Stimulated activated CD8-positive, alpha-beta memory T cell treated with anti-CD3 and anti-CD28 coated beads, Interleukin-15, amount 100 ng/mL, for 4 hours (primary cell): Measurements from ENCODE around the gene ERCC2.

ENCODE experiments used
- DNase-seq, 2 donors: peaks; one replicate each; pipeline ENCODE4 v3.0.0-alpha.2; 2020; ENCODE audit warnings: low read depth in 2 of 2

Gene ERCC2

GRCh38 chr19:45401815-45402214, 31.4 kb upstream of the ERCC2 start:
- DNase-seq: no peak

DNA sequence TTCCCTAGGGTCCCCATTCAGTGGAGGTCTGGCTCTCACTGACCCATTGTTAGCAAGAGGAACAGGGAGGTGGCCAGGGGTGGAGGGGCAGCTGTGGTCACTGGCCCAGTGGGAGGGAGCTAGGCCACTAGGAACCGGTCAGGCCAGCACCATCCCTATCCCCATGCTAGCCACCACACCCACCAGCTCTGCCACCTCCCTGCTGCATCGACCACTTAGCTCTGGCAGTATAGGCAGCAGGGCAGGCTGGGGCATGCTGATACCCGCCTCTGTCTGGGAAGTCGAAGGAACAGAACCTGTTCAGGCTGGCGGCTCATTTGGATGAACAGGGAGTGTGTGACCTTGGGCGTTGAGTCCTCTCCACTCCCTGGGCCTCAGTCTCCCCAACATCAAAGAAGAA, 29.8 kb upstream of the ERCC2 start:
- no peak for DNase-seq

GRCh38 chr19:45395821-45396617, 25.6 kb upstream of the ERCC2 start:
- no peak for DNase-seq

GRCh38 chr19:45391871-45392665, 21.7 kb upstream of the ERCC2 start:
- no peak for DNase-seq

- no peak for DNase-seq
Observed at GRCh38 chr19:45391346-45391745, 21.0 kb upstream of the ERCC2 start.

GRCh38 chr19:45385392-45386221, 15.2 kb upstream of the ERCC2 start:
- DNase-seq: no peak

DNA sequence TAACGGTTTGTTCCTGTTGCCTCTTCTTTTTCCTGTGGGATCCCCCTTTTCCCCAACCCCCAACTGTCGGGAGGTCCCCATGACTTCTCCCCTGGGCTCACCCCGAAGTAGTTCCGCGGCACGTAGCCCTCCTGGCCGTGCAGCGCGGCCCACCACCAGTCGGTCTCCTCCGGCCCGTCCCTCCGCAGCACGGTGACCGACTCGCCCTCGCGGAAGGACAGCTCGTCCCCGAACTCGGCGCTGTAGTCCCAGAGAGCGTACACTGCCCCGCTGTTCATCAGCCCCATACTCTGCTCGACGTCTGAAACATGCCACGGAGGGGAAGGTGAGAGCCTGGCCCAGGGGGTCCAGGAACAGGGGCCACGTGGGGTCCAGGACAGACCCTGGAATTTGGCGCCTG, 12.1 kb upstream of the ERCC2 start:
- no peak for DNase-seq

- DNase-seq: no peak
Observed at GRCh38 chr19:45380107-45380506, 9.7 kb upstream of the ERCC2 start.

GRCh38 chr19:45376045-45376724, 5.8 kb upstream of the ERCC2 start:
- DNase-seq: no peak

- DNase-seq: no peak
Observed at GRCh38 chr19:45368737-45369340, 1.5 kb downstream of the ERCC2 start.

GRCh38 chr19:45368127-45368526, 2.2 kb downstream of the ERCC2 start:
- DNase-seq: no peak

DNA sequence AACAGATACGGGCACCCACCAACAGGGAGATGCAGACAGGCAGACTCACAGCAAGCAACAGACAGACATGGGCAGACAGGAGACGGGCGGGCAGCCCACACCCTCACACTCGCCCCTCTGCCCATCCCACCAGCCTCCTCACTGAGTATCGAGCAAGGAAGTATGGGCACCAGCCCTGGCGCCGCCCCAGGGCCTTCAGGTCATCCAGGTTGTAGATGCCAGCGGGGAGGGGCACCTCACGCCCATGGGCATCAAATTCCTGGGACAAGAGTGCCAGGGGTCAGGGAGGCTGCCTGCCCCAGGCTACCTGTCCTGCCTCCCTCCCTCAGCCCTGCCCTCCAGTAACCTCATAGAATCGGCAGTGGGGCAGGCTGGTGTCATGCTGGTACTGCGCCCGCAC, 5.7 kb downstream of the ERCC2 start:
- no peak for DNase-seq

GRCh38 chr19:45363861-45364459, 6.4 kb downstream of the ERCC2 start:
- no peak for DNase-seq

- no peak for DNase-seq
Observed at GRCh38 chr19:45362291-45362690, 8.1 kb downstream of the ERCC2 start.

DNA sequence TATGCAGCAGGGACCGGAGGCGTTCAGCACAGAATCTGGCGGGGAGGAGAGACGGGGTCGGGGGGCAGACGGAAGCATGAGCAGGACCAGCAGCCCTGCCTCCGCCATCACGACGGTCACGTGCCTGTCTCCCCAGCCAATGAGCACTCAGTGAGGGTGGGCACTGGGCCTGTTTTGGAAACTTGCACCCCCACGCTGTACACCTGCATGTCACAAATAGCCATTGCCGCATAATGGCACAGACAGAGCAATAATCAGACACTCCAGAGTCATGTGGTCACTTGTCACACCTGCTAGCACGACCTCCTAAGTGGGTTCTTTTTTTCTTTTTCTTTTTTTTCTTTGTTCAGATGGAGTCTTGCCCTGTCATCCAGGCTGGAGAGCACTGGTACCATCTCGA, 8.8 kb downstream of the ERCC2 start:
- DNase-seq: no peak

DNA sequence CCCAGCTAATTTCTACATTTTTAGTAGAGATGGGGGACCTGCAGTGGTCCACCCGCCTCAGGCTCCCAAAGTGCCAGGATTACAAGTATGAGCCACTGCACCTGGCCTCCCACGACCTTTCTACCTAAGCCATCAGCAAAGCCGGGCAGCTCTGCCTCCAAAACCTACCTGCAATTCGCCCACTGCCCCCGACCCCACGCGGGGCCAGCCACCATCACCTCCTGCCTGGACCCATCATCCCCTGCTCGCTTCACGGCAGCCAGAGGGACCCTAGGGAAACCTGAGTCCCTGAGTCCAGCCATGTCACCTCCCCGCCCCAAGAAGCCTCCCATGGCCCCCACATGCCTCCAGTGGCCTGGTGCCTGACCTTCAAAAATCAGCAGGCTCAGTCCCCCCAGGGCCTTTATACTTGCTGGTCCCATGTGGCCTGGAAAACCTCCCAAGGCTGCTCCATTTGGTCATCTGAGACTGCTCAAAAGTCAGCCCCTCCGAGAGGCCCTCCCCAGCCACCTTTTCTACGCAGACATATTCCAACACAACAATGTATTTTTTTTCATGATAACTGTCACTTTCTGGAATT, 12.1 kb downstream of the ERCC2 start:
- DNase-seq: no peak

GRCh38 chr19:45357445-45357783, 13.0 kb downstream of the ERCC2 start:
- DNase-seq: no peak

- no peak for DNase-seq
Observed at GRCh38 chr19:45356760-45357444, 13.5 kb downstream of the ERCC2 start.

- DNase-seq: no peak
Observed at GRCh38 chr19:45355910-45356309, 14.5 kb downstream of the ERCC2 start.

GRCh38 chr19:45355402-45355801, 15.0 kb downstream of the ERCC2 start:
- DNase-seq: no peak
